ENCODE measurements around the gene PCBP2.
A peak's percentile ranks its signal among the peaks of the same experiment; 100 is the strongest.
"Not testable (repeated sequence)": the region's sequence is repeated elsewhere in the genome, so short reads cannot be mapped to it uniquely, and the experiment has no call there.

The PCBP2 gene

GRCh38 chr12:53427905-53428594, 23.9 kb upstream of the PCBP2 start:
- Mint-ChIP-seq H3K4me1 (peaks cover 15% of the 10 kb centered on the region), H3K36me3 (ENCODE audit: low read depth) (no peaks in the 10 kb centered on the region), H3K27me3 (ENCODE audit: low read depth) (peaks cover 3% of the 10 kb centered on the region), H3K4me3 (no peak overlapping the region), H3K27ac (peak overlapping the region in 1 of 3 experiments; percentile 19), H3K9me3 (no peaks in the 10 kb centered on the region)
- TF ChIP-seq CTCF (IDR thresholded peaks at IDR 0.05; ENCODE audit: unreplicated experiment in 3 of 3): no peak

GRCh38 chr12:53428741-53429140, 23.2 kb upstream of the PCBP2 start:
- no peak overlapping the region for H3K27ac Mint-ChIP-seq
- no peaks in the 10 kb centered on the region for H3K9me3 Mint-ChIP-seq
- H3K36me3 Mint-ChIP-seq (ENCODE audit: low read depth): no peaks in the 10 kb centered on the region
- no peak for TF ChIP-seq CTCF (IDR thresholded peaks at IDR 0.05; ENCODE audit: unreplicated experiment in 3 of 3)
- H3K4me1 Mint-ChIP-seq: peaks cover 10% of the 10 kb centered on the region
- H3K4me3 Mint-ChIP-seq: no peak overlapping the region
- peaks cover 2% of the 10 kb centered on the region for H3K27me3 Mint-ChIP-seq (ENCODE audit: low read depth)

- no peak for TF ChIP-seq CTCF (IDR thresholded peaks at IDR 0.05; ENCODE audit: unreplicated experiment in 3 of 3)
- Mint-ChIP-seq H3K9me3 (no peaks in the 10 kb centered on the region), H3K4me3 (no peak overlapping the region), H3K4me1 (peaks cover 4% of the 10 kb centered on the region), H3K36me3 (ENCODE audit: low read depth) (no peaks in the 10 kb centered on the region), H3K27ac (no peak overlapping the region), H3K27me3 (ENCODE audit: low read depth) (no peaks in the 10 kb centered on the region)
Measured at GRCh38 chr12:53430116-53430515, 21.8 kb upstream of the PCBP2 start.

GRCh38 chr12:53431187-53431586, 20.7 kb upstream of the PCBP2 start:
- Mint-ChIP-seq H3K36me3 (ENCODE audit: low read depth) (no peaks in the 10 kb centered on the region), H3K9me3 (no peaks in the 10 kb centered on the region), H3K27ac (no peak overlapping the region), H3K4me1 (peaks cover 4% of the 10 kb centered on the region), H3K4me3 (no peak overlapping the region), H3K27me3 (ENCODE audit: low read depth) (no peaks in the 10 kb centered on the region)
- TF ChIP-seq CTCF (IDR thresholded peaks at IDR 0.05; ENCODE audit: unreplicated experiment in 3 of 3): no peak

- not testable (repeated sequence) for H3K4me1 Mint-ChIP-seq; H3K27ac Mint-ChIP-seq; H3K36me3 Mint-ChIP-seq (ENCODE audit: low read depth); H3K27me3 Mint-ChIP-seq (ENCODE audit: low read depth); H3K9me3 Mint-ChIP-seq; H3K4me3 Mint-ChIP-seq
Measured at GRCh38 chr12:53435326-53435725, 16.6 kb upstream of the PCBP2 start.

GRCh38 chr12:53439582-53439981, 12.3 kb upstream of the PCBP2 start:
- peaks cover 25% of the 10 kb centered on the region for H3K4me1 Mint-ChIP-seq
- H3K27ac Mint-ChIP-seq: peak overlapping the region; percentile 61 to 92 (median 87)
- peak overlapping the region; percentile 32 to 73 (median 62) for H3K4me3 Mint-ChIP-seq
- not testable (repeated sequence) for H3K36me3 Mint-ChIP-seq (ENCODE audit: low read depth); H3K27me3 Mint-ChIP-seq (ENCODE audit: low read depth); H3K9me3 Mint-ChIP-seq

Measured in nephron (organoid).